Neural progenitor cell (in vitro differentiated cells): ENCODE measurements around the gene OR1D5. TPM values are rescaled to one million over a fixed set of nuclear protein-coding genes. Genes with fewer than 3 reads are reported as not detected.

ENCODE experiments used
- DNase-seq: peaks from one replicate; pipeline ENCODE4 v3.0.0-alpha.2; 2016; ENCODE audit warnings: low spot score
- H2AFZ ChIP-seq: fragments of 200-600 bp; sonication (generic); replicated peaks from 2 replicates; pipeline ENCODE4 v1.6.1; 2016; ENCODE audit warnings: antibody characterized with exemption
- H3F3A ChIP-seq: fragments of 200-600 bp; sonication (generic); 2 replicates; pipeline ENCODE4 v1.6.1; 2016; ENCODE audit warnings: antibody characterized with exemption, low read depth
- H3K27ac ChIP-seq: fragments of 200-600 bp; sonication (generic); 2 replicates; pipeline ENCODE4 v1.5.1; 2016; ENCODE audit warnings: mild to moderate bottlenecking
- H3K27me3 ChIP-seq: fragments of 200-600 bp; sonication (generic); 2 replicates; pipeline ENCODE4 v1.6.1; 2016; ENCODE audit warnings: mild to moderate bottlenecking, moderate library complexity
- H3K36me3 ChIP-seq: fragments of 200-600 bp; sonication (generic); 2 replicates; pipeline ENCODE4 v1.5.1; 2016
- H3K4me1 ChIP-seq: fragments of 200-600 bp; sonication (generic); 2 replicates; pipeline ENCODE4 v1.6.1; 2016; ENCODE audit warnings: mixed run types
- H3K4me2 ChIP-seq: fragments of 200-600 bp; sonication (generic); 2 replicates; pipeline ENCODE4 v1.6.1; 2016
- H3K4me3 ChIP-seq: fragments of 200-600 bp; sonication (generic); 2 replicates; pipeline ENCODE4 v1.5.1; 2016
- H3K79me2 ChIP-seq: fragments of 200-600 bp; sonication (generic); 2 replicates; pipeline ENCODE4 v1.6.1; 2016; ENCODE audit warnings: low read depth
- H3K9ac ChIP-seq: fragments of 200-600 bp; sonication (generic); 2 replicates; pipeline ENCODE4 v1.6.1; 2016
- H3K9me3 ChIP-seq: fragments of 200-600 bp; sonication (generic); 2 replicates; pipeline ENCODE4 v1.5.1; 2016; ENCODE audit warnings: low read depth
- H4K20me1 ChIP-seq: fragments of 200-600 bp; sonication (generic); 2 replicates; pipeline ENCODE4 v1.6.1; 2016; ENCODE audit warnings: low read depth
- H3K27ac Mint-ChIP-seq: 3 replicates; pipeline ENCODE4 v1.8.0; 2021; ENCODE audit warnings: mixed read lengths
- H3K27me3 Mint-ChIP-seq: 2 replicates; pipeline ENCODE4 v1.8.0; 2022; ENCODE audit warnings: low read depth, mild to moderate bottlenecking, inconsistent platforms, moderate library complexity, mixed read lengths; ENCODE audit not compliant: insufficient read depth
- H3K36me3 Mint-ChIP-seq: 3 replicates; pipeline ENCODE4 v1.8.0; 2021; ENCODE audit warnings: mixed read lengths
- H3K4me1 Mint-ChIP-seq: 3 replicates; pipeline ENCODE4 v1.8.0; 2021; ENCODE audit warnings: mixed read lengths
- H3K4me3 Mint-ChIP-seq: 3 replicates; pipeline ENCODE4 v1.8.0; 2021; ENCODE audit warnings: mild to moderate bottlenecking, moderate library complexity, mixed read lengths
- H3K9me3 Mint-ChIP-seq: 3 replicates; pipeline ENCODE4 v1.8.0; 2020; ENCODE audit warnings: mixed read lengths
- EZH2 ChIP-seq: fragments of 200-600 bp; sonication (generic); IDR thresholded peaks from 2 replicates; pipeline ENCODE4 v1.6.1; 2017; ENCODE audit warnings: antibody characterized with exemption, mild to moderate bottlenecking, moderate library complexity
- EZH2phosphoT487 ChIP-seq: fragments of 200-600 bp; sonication (generic); IDR thresholded peaks from 2 replicates; pipeline ENCODE4 v1.6.1; 2017; ENCODE audit warnings: antibody characterized with exemption
- total RNA-seq: library from RNA; depleted of rRNA; stranded (reverse); fragments of >200 nt; gene quantifications from 2 replicates; pipeline ENCODE4 v1.2.3, GENCODE V29; 2015; ENCODE audit warnings: low replicate concordance
- TF ChIP-seq, protein P1 (sequence below): fragments of 200-600 bp; sonication (generic); IDR thresholded peaks from 2 replicates; pipeline ENCODE4 v1.5.1; 2017; ENCODE audit warnings: antibody characterized with exemption, mild to moderate bottlenecking

The OR1D5 gene
- total RNA-seq, 1 donor from 2014 or later = not detected

DNA sequence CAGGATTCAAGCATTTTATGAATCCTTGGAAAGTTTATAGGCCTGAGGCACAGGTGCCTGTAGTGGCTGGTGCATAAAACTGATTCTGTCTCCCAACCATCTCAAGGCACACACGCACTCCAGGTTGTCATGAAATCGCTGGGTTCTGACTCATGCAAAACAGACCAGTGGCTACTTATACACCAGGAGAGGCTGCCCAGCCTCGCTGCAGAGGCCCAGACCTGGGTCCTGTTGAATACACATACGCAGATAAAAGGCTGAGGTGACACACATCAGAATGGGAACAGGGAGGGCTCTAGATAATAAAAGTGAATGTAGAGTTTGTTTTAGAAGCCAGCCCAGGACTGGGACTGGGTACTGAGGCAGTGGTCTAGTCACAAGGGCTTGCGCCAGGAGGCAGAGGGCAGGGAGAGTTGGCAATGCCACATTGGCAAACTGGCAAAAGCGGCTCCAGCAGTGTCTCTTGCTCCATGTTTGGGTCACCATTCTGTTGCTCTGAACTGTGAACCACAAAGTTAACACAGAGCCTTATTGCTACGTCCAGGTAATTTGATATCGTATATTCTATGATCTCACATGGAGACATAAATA, 13.6 kb downstream of the OR1D5 start:
- peaks cover 4% of the 10 kb centered on the region for H3K9me3 Mint-ChIP-seq
- peak overlapping the region; percentile 90 for H3K4me3 Mint-ChIP-seq
- no peaks in the 10 kb centered on the region for H3K36me3 ChIP-seq
- no peaks in the 10 kb centered on the region for H3K79me2 ChIP-seq
- H3K4me2 ChIP-seq = peak overlapping the region; percentile 76
- H2AFZ ChIP-seq = no peak overlapping the region
- no peaks in the 10 kb centered on the region for H3F3A ChIP-seq
- H3K27ac ChIP-seq = no peak overlapping the region
- H3K4me1 Mint-ChIP-seq = no peaks in the 10 kb centered on the region
- no peaks in the 10 kb centered on the region for H4K20me1 ChIP-seq
- peak overlapping the region; percentile 71 for H3K4me3 ChIP-seq
- no peak overlapping the region for H3K27ac Mint-ChIP-seq
- TF ChIP-seq EZH2phosphoT487 (no peak), EZH2 (no peak)
- TF ChIP-seq, protein P1, sequence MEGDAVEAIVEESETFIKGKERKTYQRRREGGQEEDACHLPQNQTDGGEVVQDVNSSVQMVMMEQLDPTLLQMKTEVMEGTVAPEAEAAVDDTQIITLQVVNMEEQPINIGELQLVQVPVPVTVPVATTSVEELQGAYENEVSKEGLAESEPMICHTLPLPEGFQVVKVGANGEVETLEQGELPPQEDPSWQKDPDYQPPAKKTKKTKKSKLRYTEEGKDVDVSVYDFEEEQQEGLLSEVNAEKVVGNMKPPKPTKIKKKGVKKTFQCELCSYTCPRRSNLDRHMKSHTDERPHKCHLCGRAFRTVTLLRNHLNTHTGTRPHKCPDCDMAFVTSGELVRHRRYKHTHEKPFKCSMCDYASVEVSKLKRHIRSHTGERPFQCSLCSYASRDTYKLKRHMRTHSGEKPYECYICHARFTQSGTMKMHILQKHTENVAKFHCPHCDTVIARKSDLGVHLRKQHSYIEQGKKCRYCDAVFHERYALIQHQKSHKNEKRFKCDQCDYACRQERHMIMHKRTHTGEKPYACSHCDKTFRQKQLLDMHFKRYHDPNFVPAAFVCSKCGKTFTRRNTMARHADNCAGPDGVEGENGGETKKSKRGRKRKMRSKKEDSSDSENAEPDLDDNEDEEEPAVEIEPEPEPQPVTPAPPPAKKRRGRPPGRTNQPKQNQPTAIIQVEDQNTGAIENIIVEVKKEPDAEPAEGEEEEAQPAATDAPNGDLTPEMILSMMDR = no peak
- no peaks in the 10 kb centered on the region for H3K9me3 ChIP-seq
- H3K9ac ChIP-seq = no peak overlapping the region
- H3K27me3 Mint-ChIP-seq = peaks cover 3% of the 10 kb centered on the region
- H3K36me3 Mint-ChIP-seq = no peaks in the 10 kb centered on the region
- no peak for DNase-seq
- no peaks in the 10 kb centered on the region for H3K27me3 ChIP-seq
- peaks cover 3% of the 10 kb centered on the region for H3K4me1 ChIP-seq

DNA sequence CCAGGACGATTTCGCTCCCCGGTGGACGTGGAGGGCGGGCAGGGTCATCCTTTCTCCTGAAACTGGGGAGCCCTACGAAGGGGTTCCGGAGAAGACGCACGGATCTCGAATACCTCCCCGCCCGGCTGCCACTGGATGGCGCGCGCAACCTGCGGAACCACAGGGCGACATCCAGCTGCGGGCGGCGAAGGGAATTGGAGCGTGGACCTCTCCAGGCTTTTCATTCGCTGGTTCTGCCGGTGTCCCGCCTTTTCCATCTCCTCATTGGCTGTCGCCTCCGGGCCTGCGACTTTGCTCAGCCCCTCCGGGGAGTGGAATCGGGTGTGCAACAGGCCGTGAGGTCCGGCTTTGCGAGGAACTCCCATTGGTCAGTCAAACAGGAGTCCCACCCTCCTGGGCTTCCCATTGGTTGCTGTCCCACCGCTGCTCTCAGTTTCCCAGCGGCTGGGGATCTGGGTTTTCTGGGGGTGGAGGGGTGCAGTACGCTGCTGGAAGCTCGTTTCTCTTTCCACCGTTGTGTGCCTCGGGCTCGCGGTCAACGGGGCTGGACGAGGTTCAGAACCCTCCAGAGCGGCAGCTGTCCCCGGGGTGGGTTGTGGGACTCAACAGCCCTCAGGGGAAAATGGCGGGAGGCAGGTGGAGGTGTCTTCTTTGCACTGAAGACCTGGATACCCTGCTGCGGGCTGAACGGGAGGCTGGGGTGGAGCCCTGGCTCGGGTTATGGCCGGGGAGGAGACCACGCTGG, 14.5 kb downstream of the OR1D5 start:
- peak overlapping the region; percentile 91 for H3K27ac Mint-ChIP-seq
- Histone ChIP-seq H3K27ac (no peak overlapping the region), H2AFZ (peak overlapping the region; percentile 96), H3K4me2 (peak overlapping the region; percentile 85), H3K36me3 (no peaks in the 10 kb centered on the region), H3K27me3 (no peaks in the 10 kb centered on the region), H3F3A (no peaks in the 10 kb centered on the region), H3K4me1 (peaks cover 3% of the 10 kb centered on the region), H4K20me1 (no peaks in the 10 kb centered on the region), H3K9ac (no peak overlapping the region), H3K4me3 (peak overlapping the region; percentile 71), H3K79me2 (no peaks in the 10 kb centered on the region), H3K9me3 (no peaks in the 10 kb centered on the region)
- no peaks in the 10 kb centered on the region for H3K4me1 Mint-ChIP-seq
- H3K36me3 Mint-ChIP-seq = no peaks in the 10 kb centered on the region
- H3K4me3 Mint-ChIP-seq = peak overlapping the region; percentile 90
- TF ChIP-seq, protein P1 = peak; percentile 86
- TF ChIP-seq EZH2phosphoT487 = no peak
- H3K27me3 Mint-ChIP-seq = peaks cover 3% of the 10 kb centered on the region
- peak; percentile 98 for DNase-seq
- H3K9me3 Mint-ChIP-seq = peaks cover 11% of the 10 kb centered on the region

DNA sequence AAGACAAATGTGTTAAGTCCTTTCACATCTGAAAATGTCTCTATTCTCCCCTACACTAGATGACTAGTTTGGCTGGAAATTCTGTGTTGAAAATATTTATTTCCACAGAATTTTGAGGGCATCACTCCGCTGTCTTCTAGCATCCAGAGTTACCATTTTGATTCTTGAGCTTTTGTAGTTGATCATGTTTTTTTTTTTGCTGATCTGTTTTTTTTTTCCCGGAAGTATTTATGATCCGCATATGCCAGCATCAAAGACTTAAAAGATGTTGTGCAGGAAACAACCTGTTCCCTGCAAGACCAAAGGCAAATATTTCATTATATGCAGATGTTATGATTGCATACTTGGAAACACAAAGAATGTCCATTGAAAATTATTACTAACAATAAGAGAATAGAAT, 16.7 kb downstream of the OR1D5 start:
- TF ChIP-seq, protein P1 = no peak
- TF ChIP-seq EZH2phosphoT487 = no peak
- TF ChIP-seq EZH2 = no peak
- peaks cover 3% of the 10 kb centered on the region for H3K4me1 ChIP-seq
- Mint-ChIP-seq H3K4me1 (no peaks in the 10 kb centered on the region), H3K27ac (no peak overlapping the region), H3K36me3 (no peaks in the 10 kb centered on the region), H3K9me3 (peaks cover 26% of the 10 kb centered on the region), H3K4me3 (no peak overlapping the region), H3K27me3 (peaks cover 8% of the 10 kb centered on the region)
- no peaks in the 10 kb centered on the region for H3K36me3 ChIP-seq
- no peak overlapping the region for H3K4me3 ChIP-seq
- peaks cover 9% of the 10 kb centered on the region for H3K9me3 ChIP-seq
- H3K9ac ChIP-seq = no peak overlapping the region
- DNase-seq = no peak
- no peaks in the 10 kb centered on the region for H3K79me2 ChIP-seq
- no peak overlapping the region for H2AFZ ChIP-seq
- H4K20me1 ChIP-seq = no peaks in the 10 kb centered on the region
- H3F3A ChIP-seq = no peaks in the 10 kb centered on the region
- no peaks in the 10 kb centered on the region for H3K27me3 ChIP-seq
- H3K27ac ChIP-seq = no peak overlapping the region
- no peak overlapping the region for H3K4me2 ChIP-seq
